LNCaP clone FGC (cell line): ENCODE measurements around the gene DLX6.

ENCODE experiments used
- DNase-seq: peaks from one replicate; pipeline ENCODE4 v3.0.0-alpha.2; 2011; ENCODE audit warnings: low read depth
- H3K4me3 ChIP-seq: 2 replicates; pipeline ENCODE4 v1.5.1; 2011; ENCODE audit warnings: mild to moderate bottlenecking, low read depth, low read length, control low read depth
- CTCF ChIP-seq: IDR thresholded peaks from 2 replicates; pipeline ENCODE4 v1.5.1; 2012; ENCODE audit warnings: mild to moderate bottlenecking; ENCODE audit not compliant: control insufficient read depth, insufficient read depth; ENCODE audit errors: extremely low read depth

DLX6 gene

GRCh38 chr7:97006055-97006815 is 882 bp downstream of the DLX6 start:
- TF ChIP-seq CTCF: no peak
- H3K4me3 ChIP-seq: no peak overlapping the region
- DNase-seq: no peak

GRCh38 chr7:97006816-97007582 is 1.6 kb downstream of the DLX6 start:
- no peak overlapping the region for H3K4me3 ChIP-seq
- no peak for DNase-seq

GRCh38 chr7:97007583-97007861 is 2.2 kb downstream of the DLX6 start:
- no peak for TF ChIP-seq CTCF
- H3K4me3 ChIP-seq: no peak overlapping the region
- DNase-seq: no peak

More at GRCh38 chr7:97006816-97007582, 1.6 kb downstream of the DLX6 start:
- no peak for TF ChIP-seq CTCF

GRCh38 chr7:97008275-97008917 is 3.0 kb downstream of the DLX6 start:
- H3K4me3 ChIP-seq: no peak overlapping the region
- no peak for DNase-seq

GRCh38 chr7:97009753-97010732 is 4.7 kb downstream of the DLX6 start:
- no peak overlapping the region for H3K4me3 ChIP-seq
- no peak for DNase-seq
- no peak for TF ChIP-seq CTCF

More at GRCh38 chr7:97008275-97008917, 3.0 kb downstream of the DLX6 start:
- no peak for TF ChIP-seq CTCF

- no peak for TF ChIP-seq CTCF
- DNase-seq: no peak
- no peak overlapping the region for H3K4me3 ChIP-seq
Observed at GRCh38 chr7:97011104-97011503, 5.8 kb downstream of the DLX6 start.
